ENCODE results near the gene NPLOC4.
A peak's percentile ranks its signal among the peaks of the same experiment; 100 is the strongest.
"Not testable (repeated sequence)": the region's sequence is repeated elsewhere in the genome, so short reads cannot be mapped to it uniquely, and the experiment has no call there.

Gene NPLOC4

DNA sequence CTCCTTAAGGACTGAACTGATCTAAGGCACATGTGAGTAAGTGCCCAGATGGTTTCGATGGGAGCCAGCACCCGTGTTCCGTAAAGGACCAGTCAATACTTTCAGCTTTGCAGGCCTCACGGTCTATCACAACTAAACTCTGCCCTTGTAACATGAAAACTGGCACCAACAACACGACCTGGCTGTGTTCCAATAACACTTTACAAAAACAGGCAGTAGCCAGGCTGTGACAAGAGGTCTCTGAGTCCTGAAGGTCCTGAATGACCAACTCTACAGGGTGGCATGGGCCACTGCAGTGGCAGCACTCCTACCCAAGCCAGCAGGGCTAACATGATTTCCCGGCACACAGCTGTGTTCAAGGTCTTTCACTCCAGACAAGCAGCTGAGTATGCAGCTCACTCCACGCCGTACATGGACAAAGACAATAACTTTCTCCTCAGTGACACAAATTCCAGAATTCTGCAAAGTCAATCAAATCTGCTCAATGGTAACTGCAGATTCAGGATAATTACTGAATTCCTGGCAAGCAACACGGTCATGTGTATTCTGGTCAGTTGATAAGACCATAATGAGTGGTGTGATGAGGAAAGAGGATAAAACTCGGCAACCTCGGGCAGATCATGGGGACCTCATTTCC lies 15.3 kb downstream of the NPLOC4 start:
- DNase-seq (ENCODE audit: low read depth), result no peak
- TF ChIP-seq, protein P1, sequence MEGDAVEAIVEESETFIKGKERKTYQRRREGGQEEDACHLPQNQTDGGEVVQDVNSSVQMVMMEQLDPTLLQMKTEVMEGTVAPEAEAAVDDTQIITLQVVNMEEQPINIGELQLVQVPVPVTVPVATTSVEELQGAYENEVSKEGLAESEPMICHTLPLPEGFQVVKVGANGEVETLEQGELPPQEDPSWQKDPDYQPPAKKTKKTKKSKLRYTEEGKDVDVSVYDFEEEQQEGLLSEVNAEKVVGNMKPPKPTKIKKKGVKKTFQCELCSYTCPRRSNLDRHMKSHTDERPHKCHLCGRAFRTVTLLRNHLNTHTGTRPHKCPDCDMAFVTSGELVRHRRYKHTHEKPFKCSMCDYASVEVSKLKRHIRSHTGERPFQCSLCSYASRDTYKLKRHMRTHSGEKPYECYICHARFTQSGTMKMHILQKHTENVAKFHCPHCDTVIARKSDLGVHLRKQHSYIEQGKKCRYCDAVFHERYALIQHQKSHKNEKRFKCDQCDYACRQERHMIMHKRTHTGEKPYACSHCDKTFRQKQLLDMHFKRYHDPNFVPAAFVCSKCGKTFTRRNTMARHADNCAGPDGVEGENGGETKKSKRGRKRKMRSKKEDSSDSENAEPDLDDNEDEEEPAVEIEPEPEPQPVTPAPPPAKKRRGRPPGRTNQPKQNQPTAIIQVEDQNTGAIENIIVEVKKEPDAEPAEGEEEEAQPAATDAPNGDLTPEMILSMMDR (IDR thresholded peaks at IDR 0.05; ENCODE audit: control insufficient read depth, insufficient read depth, low read depth, low read length, missing control alignments), result no peak
- no peak overlapping the region for H3K4me3 ChIP-seq (ENCODE audit: control insufficient read depth, low read depth, low read length)

DNA sequence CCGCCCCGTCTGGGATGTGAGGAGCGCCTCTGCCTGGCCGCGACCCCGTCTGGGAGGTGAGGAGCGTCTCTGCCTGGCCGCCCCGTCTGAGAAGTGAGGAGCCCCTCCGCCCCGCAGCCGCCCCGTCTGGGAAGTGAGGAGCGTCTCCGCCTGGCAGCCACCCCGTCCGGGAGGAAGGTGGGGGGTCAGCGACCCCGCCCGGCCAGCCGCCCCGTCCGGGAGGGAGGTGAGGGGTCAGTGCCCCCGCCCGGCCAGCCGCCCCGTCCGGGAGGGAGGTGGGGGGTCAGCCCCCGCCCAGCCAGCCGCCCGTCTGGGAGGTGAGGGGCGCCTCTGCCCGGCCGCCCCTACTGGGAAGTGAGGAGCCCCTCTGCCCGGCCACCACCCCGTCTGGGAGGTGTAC lies 18.6 kb downstream of the NPLOC4 start:
- not testable (repeated sequence) for H3K4me3 ChIP-seq (ENCODE audit: control insufficient read depth, low read depth, low read length); DNase-seq (ENCODE audit: low read depth)

DNA sequence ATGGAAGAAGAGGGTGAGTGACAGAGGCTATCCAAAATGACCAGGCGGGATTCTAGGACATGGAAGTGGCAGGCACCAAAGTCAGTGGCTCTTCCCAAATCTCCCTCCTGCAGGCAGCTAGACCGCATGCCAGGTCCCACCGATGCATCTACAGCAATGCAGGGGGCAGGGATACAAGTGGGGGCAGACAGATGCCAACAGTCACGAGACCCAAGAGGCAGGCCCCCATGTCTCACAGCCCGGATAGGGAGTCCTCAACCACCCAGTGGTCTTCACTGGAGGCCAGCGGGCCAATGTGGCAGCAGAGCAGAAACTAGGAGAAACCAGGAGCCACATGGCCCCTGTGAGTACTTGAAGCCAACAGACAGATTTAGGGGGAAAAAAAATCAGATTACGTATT lies 20.0 kb downstream of the NPLOC4 start:
- no peak for DNase-seq (ENCODE audit: low read depth)
- H3K4me3 ChIP-seq (ENCODE audit: control insufficient read depth, low read depth, low read length), result no peak overlapping the region
- TF ChIP-seq, protein P1 (IDR thresholded peaks at IDR 0.05; ENCODE audit: control insufficient read depth, insufficient read depth, low read depth, low read length, missing control alignments), result no peak

DNA sequence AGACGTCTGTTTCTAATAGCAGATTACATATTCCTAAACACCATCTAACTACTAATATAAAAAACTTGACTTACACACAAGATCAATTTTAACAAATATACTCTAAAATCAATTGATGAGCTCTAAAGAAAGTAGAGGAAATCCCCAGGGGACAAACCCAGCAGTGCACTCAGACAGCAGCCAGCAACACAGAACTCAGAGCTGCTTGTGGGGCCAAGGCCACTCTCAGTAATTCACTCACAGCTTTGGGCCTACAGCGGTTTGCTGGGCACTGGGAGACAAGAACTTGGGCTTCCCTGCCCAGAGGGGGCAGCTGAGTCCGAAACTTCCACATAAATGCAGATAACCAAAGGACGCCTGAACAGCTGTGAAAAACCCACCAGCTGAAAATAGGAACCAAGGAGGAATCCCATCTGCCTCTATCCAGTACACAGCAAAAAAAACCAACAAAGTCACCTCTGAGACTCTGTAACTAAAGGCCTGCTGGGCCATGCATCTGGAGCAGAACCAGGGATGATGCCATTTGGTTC lies 21.4 kb downstream of the NPLOC4 start:
- TF ChIP-seq, protein P1 (IDR thresholded peaks at IDR 0.05; ENCODE audit: control insufficient read depth, insufficient read depth, low read depth, low read length, missing control alignments), result no peak
- DNase-seq (ENCODE audit: low read depth), result no peak
- no peak overlapping the region for H3K4me3 ChIP-seq (ENCODE audit: control insufficient read depth, low read depth, low read length)

DNA sequence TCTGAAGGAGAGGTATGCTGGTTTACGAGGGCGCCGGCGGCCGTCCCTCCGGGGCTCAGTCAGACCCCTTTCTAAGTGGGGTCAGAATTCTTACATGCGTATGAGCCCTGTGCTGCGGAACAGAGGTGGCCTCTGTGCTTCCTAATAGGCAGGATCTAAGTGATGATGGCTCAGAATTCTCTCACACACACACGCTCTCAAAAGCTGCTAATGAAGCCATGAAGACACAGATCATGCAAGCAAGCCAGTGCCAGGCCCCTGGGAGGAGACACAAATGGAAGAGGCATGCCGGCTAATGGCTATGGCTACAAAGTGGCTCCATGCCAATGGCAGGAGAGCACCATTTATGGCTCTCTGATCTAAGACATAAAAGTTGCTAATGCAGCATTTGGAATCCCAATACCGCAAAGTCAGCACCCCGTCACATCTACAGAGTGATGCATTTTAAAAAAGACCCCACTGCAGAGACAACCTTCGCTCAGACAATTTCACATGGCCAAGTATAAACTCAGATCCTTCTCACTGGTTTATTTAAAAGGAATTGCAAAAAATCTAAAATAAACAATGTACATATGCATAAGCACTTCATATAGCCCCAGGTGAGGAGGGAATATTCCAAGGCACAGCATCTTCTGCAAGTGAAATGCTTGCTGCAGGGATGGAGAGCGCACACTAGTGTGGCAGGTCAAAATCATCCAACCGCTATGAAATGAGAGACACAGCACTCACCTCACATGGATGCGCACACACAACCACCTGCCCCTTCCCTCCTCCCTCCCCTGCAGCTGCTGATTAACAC lies 24.5 kb downstream of the NPLOC4 start:
- TF ChIP-seq, protein P1 (IDR thresholded peaks at IDR 0.05; ENCODE audit: control insufficient read depth, insufficient read depth, low read depth, low read length, missing control alignments), result no peak
- no peak overlapping the region for H3K4me3 ChIP-seq (ENCODE audit: control insufficient read depth, low read depth, low read length)
- no peak for DNase-seq (ENCODE audit: low read depth)

DNA sequence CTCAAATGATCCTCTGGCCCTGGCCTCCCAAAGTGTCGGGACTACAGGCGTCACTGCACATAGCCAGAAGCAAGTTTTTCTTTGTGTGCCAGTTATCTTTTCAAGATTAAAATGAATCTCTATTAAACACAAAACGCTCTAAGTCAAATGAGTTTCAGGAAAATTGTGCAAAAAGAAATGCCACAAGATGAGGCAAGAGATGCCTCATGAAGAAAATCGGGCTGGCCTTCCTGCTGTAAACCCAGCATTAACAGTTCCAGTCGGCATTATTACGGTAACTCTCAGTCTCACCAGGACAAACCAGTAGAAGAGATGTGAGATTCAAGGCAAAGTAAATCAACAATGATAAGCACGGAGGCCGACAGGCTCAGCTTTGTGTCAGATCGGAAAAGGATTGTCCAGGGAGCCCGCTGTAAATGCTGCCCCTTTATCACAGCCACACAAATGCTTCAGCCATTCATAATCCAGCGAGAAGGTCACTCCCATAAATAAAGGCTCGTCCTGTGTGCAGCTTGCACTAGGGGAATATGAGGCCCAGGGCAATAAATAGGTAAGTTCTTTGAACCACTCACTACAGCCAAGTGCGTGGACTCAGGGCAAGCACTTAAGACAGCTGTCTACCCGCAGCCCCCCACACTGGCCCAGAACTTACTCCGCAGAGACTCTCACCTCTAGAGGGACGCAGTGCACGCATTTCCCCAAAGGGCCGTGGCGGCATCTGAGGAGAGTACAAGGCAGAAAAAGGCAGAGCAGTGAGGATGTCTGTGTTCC lies 27.2 kb downstream of the NPLOC4 start:
- peak; percentile 10 for DNase-seq (ENCODE audit: low read depth)

More for the DNA sequence above, 27.2 kb downstream of the NPLOC4 start:
- no peak overlapping the region for H3K4me3 ChIP-seq (ENCODE audit: control insufficient read depth, low read depth, low read length)
- TF ChIP-seq, protein P1 (IDR thresholded peaks at IDR 0.05; ENCODE audit: control insufficient read depth, insufficient read depth, low read depth, low read length, missing control alignments), result no peak
